Activated T-cell treated with anti-CD3 and anti-CD28 coated beads for 48 hours (primary cell): ENCODE data around the gene PIMREG.
"Not testable (repeated sequence)": the region's sequence is repeated elsewhere in the genome, so short reads cannot be mapped to it uniquely, and the experiment has no call there.

Experiments used
- DNase-seq: peaks from one replicate; pipeline ENCODE4 v3.0.0-alpha.2; 2020; ENCODE audit warnings: low read depth

Gene PIMREG

DNA sequence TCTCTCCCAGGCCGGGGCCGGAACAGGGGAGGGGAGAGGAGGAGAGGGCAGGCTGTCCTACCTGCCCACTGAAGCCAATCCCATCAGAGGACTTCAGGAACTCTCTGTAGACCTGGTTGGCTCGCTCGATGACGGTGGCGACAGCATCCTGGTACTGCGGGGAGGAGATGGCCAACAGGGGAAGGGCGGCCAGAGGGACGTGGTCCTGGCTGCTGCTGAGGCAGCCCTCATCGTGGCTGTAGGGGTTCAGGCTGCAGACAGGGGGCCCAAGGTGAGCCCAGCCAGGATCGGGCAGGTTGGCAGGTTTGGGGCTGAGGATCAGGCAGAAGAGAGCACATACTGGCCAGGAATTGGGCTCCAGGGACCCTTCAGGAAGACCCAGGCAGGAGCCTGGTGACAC, 34.2 kb downstream of the PIMREG start:
- DNase-seq: no peak

- DNase-seq: no peak
Observed at GRCh38 chr17:6479622-6480302, 35.5 kb downstream of the PIMREG start.

- DNase-seq: no peak
Observed at GRCh38 chr17:6480303-6480675, 36.0 kb downstream of the PIMREG start.

DNA sequence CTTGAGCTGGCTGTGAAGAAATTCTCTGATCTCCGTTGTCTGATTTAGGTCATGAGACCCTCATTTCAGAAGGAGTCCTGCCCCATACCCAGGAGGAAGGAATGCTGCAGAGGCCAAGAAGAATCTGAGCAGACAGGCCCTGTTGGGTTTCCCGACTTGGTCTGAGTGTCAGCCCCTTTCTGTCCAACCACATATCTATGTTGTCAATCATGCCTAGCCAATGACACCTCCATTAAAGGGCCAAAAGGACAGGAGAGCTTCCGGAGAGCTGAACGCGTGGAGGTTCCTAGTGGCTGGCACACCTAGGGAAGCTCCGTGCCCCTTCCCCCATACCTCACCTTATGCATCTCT, 37.8 kb downstream of the PIMREG start:
- no peak for DNase-seq

GRCh38 chr17:6482796-6483195, 38.5 kb downstream of the PIMREG start:
- not testable (repeated sequence) for DNase-seq

- no peak for DNase-seq
Observed at GRCh38 chr17:6483507-6483906, 39.3 kb downstream of the PIMREG start.

DNA sequence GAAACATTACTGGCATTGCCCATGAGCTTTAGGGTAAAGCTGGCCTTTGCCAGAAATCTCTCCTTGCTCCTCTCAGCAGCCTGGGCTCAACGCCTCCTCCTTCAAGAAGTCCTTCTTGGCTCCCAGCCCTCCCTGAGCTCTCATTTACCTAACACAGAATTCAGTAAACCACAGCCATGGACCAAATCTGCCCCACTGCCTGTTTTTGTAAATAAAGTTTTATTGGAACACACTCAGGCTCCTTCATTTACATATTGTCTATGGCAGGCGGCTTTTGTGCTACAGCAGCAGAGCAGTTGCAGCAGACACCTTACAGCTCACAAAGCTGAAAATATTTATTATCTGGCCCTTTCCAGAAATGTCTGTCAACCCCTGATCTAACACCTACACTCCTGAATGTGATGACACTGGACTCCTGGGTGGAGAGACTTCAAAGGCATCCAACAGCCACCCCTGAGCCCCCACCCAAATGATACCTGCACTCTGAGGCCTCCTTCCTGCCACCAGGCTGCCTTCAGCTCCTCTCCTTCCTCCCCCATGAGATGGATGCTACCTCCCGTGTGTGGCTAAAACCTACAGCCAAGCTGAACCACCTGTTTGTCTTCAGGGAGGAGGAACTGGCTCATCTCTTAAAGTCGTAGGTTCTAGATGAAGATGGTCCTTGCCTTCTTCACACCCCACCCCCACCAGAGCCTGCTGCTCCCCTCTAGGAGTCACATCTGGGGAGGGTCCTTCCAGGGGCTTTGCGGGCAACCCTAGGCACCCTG, 41.6 kb downstream of the PIMREG start:
- DNase-seq: no peak

DNA sequence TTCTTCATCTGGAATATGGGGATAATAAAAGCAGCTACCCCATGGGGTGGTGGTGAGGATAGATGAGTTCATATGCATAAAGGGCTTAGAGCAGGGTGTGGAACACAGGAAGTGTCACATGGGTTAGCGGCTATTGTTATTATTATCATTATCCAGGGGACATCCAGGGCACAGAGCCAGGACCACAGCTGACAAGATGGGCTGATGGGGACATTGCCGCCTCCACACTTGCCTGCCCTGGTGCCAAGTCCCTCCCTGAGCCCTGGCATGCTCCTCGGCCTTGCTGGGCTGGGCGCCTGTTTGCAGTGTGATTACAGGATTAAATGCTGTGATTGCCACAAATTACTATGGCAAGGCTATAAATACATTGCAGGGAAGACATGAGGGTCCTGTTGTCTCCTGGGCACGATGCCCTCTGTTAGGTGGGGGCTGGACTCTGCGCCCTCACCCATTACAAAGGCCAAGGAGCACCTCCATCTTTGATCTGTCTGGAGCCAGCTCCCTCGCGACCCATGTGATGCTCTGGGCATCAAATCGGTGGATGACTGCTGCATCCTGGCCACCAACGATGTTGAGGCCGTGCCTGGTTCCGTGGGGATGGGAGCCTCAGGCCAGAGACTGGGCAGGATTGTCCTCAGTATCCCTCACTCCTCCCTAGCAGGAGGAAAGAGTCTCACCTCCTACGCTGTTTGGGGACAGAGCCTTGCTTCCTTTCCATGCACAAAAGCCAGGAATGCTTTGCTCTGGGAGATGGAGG, 43.2 kb downstream of the PIMREG start:
- DNase-seq: no peak

GRCh38 chr17:6488008-6488539, 43.8 kb downstream of the PIMREG start:
- DNase-seq: no peak

GRCh38 chr17:6489016-6489550, 44.8 kb downstream of the PIMREG start:
- DNase-seq: no peak

- no peak for DNase-seq
Observed at GRCh38 chr17:6491071-6491700, 46.9 kb downstream of the PIMREG start.

GRCh38 chr17:6492892-6493674, 48.8 kb downstream of the PIMREG start:
- no peak for DNase-seq

GRCh38 chr17:6494239-6494941, 50.1 kb downstream of the PIMREG start:
- no peak for DNase-seq

- no peak for DNase-seq
Observed at GRCh38 chr17:6495450-6496115, 51.3 kb downstream of the PIMREG start.

DNA sequence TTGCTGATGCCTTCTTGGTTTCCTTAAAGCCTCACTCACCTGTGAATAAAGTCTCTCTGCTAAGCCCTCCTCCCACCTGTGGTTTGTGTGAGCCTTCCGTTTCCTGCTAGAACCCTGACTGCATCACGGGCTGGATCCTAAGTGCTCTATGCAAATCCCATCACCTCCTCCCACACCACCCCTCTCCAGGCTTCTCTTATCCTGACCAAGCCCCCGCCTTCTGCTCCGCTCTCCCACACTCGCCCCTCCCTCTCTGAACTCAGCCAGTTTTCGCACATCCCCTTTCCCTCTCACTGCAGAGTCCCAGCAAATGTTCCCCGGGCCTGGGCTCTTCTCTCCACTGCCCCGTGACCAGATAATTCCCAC, 51.8 kb downstream of the PIMREG start:
- peak; percentile 9 for DNase-seq

DNA sequence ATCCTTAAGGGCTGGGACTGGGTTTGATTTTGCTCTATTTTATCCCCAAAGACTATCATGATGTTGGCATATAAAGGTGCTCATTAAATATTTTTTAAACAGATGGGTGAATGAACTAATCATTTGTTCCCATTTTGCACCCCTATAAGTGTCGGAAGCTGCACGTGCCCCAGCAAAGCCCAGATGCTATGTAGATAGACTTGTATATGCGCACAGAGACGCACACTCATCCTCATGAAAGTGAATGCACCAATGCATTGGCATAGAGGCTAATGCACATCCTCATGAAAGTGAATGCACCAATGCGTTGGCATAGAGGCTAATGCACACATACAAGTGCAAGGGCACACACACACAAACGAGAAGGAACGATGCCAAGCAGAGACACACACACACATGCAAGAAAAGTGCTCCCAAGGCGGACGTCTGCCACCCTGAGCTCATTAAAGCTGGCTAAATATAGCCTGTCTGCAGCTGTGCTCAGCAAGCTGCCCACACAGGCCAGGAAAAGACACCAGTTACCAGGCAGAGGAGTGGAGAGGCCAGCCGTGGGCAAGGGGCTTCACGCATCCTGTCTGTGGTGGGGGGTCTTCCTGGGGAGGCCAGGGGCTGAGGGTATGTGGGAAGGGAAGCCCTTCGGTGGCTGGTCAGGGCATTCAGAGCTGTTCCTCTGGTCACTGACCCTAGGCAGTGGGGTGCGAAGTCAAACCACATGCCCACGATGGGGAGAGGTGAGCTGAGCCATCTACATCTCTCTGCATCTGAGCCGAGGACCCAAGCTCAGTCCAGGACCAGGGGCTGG, 52.6 kb downstream of the PIMREG start:
- no peak for DNase-seq

GRCh38 chr17:6497496-6498221, 53.4 kb downstream of the PIMREG start:
- no peak for DNase-seq

DNA sequence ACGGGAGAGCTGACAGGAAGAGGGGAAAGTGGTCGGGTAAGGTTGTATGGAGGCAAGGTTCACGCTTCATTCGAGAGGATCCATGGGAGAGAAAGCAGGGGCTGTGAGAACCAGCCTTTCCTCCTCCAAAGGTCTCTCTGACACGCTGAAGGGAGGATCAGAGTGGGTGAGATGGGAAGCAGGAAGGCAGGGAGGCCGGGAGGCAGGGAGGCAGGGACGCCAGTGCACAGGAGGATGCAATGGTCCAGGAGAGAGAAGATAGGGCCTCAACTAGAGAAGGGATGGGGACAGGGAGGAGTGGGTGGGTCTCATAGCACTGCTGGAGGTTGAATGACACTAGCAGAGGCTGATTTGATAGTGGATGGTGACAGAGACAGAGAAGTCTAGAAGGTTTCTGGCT, 54.1 kb downstream of the PIMREG start:
- DNase-seq: no peak
